SK-N-DZ (cell line): ENCODE data around the gene TP53BP2.

Experiments used
- DNase-seq: peaks from one replicate; pipeline ENCODE4 v3.0.0-alpha.2; 2015; ENCODE audit warnings: low spot score

TP53BP2 gene

GRCh38 chr1:223765719-223766340 is 79.9 kb downstream of the TP53BP2 start:
- no peak for DNase-seq

DNA sequence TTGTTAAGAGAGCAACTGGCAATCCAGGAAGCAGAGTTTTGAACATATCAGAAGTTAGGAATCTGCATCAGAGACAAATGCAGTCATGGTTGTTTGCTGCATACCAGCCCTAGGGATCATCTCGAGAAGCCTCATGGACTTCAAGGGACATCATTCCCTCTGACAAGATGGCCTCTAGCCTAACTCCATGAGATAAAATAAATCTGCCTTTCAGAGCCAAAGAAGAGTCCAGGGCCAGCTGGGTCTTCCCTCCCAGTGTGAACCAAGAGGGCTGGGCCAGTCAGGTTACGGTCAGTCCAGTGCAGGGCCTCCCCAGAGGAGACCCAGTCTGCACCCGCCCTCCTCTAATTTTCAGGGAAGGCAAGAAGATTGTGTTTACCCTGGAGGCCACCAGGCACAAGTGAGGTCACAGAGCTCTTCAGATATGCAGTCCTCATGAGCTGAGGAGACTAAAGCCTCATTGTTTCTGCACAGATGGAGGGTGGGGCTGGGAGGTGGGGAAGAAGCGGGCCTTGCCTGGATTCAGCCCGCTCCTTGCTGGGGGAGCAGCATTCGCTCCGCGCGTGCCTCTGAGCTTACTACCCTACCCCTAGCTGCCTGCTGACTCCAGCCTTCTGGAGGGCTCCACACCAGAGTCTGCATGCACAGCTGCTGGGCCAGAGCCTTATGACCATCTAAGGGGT is 80.6 kb downstream of the TP53BP2 start:
- no peak for DNase-seq

- no peak for DNase-seq
Observed at GRCh38 chr1:223763881-223764280, 81.9 kb downstream of the TP53BP2 start.

GRCh38 chr1:223763251-223763650 is 82.5 kb downstream of the TP53BP2 start:
- no peak for DNase-seq

DNA sequence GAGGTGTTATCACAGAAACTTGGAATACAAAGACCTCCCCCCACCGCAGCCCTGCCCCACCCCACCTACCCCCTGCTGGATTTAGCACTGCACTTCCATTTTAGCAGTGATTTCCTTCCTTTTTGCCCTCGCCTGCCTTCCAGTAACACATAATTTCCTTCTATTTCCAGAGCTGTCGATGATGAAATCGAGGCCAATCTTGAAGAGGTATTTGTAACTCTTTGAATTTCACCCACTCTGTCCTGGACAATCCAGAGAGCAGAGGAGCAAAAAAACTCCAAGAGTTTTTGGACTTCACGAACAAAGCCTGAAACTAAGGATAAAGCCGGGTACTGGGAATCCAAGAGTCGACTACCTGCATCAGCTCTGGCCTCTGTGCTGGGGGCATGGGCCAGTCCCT is 84.3 kb downstream of the TP53BP2 start:
- no peak for DNase-seq

GRCh38 chr1:223760833-223761232 is 84.9 kb downstream of the TP53BP2 start:
- DNase-seq = no peak

- DNase-seq = no peak
Observed at GRCh38 chr1:223759273-223759672, 86.5 kb downstream of the TP53BP2 start.

DNA sequence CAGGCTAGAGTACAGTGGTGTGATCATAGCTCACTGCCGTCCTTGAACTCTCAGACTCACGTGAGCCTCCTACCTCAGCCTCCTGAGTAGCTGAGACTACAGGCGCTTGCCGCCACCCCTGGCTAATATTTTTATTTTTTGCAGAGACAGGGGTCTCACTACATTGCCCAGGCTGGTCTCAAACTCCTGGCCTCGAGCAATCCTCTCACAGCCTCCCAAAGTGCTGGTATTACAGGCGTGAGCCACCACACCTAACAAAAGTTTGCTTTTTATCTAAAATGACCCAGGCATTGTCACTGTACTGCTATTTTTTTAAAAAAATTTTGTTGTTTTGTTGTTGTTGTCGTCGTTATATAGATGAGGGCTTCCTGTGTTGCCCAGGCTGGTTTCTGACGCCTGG is 87.0 kb downstream of the TP53BP2 start:
- DNase-seq = no peak

DNA sequence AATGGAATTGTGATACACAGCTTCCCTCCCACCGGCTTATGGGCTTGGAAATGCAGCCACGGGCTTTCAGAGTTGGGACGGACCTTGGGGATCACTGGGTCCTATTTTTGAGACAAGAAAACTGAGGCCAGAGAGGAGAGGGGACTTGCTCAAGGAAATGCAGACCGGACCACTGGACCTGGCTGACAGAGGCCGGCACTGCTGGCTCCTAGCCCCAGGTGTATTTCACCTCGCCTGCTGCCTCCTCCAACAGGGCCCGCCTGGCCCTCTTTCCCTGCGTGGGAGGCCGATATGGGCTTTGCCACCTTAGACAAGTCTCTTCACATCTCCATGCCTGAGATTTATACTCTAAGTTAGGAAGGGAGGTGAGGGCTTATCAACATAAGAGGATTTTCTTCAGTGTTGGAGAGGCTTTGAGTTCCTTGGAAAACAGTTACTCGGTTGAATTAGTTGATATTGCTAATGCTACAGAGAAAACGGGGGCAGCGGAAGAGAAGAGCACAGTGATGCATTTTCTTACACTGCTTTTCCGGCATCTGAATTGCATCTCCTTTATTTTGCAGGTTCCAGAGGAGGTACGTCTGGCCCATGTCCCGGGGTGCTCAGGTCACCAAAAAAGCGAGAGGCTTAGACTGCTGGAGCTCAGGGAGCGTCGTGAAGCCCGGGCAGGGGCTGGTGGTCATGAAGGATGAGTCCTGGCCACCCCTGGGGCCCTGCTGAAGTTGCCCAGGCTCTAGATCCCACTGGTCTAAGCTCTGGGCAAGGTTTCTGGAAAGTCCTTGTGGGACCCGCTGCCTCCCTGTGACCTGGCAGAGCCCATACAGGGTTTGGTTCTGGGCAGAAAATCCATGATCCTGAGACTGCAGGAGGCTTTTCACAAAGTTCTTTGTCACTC is 88.7 kb downstream of the TP53BP2 start:
- no peak for DNase-seq

GRCh38 chr1:223755992-223756775 is 89.6 kb downstream of the TP53BP2 start:
- DNase-seq = no peak

- DNase-seq = no peak
Observed at GRCh38 chr1:223755432-223755792, 90.3 kb downstream of the TP53BP2 start.

DNA sequence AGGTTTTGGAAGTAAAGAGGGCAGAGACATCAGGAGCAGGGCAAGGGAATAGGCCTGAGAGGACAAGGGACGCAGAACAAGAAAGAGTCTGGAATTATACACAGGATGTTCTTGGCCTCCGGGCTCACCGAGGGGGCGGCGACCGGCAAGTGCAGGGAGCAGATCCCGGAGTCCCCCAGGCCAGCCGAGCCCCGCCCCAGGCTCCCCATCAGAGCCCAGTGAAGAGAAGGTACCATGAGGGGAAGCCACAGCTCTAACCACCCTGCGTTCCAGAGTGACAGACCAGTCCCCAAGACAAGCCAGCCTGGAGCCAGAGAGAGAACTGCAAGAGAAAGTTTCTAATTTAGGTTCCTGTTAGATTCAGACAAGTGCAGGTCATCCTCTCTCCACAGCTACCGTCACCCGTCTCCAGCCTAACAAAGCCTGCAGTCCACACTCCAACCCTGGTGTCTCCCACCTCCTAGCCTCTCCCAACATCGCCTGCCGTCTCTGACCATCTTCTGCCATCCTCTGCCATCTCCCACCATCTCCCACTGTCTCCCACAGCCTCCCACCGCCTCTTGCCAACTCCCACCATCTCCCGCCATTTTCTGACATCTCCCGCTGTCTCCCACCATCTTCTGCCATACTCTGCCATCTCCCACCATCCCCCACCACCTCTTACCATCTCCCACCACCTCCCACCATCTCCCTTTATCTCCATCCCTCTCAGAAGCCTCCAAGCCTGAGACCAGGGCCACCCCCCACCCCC is 90.9 kb downstream of the TP53BP2 start:
- no peak for DNase-seq

DNA sequence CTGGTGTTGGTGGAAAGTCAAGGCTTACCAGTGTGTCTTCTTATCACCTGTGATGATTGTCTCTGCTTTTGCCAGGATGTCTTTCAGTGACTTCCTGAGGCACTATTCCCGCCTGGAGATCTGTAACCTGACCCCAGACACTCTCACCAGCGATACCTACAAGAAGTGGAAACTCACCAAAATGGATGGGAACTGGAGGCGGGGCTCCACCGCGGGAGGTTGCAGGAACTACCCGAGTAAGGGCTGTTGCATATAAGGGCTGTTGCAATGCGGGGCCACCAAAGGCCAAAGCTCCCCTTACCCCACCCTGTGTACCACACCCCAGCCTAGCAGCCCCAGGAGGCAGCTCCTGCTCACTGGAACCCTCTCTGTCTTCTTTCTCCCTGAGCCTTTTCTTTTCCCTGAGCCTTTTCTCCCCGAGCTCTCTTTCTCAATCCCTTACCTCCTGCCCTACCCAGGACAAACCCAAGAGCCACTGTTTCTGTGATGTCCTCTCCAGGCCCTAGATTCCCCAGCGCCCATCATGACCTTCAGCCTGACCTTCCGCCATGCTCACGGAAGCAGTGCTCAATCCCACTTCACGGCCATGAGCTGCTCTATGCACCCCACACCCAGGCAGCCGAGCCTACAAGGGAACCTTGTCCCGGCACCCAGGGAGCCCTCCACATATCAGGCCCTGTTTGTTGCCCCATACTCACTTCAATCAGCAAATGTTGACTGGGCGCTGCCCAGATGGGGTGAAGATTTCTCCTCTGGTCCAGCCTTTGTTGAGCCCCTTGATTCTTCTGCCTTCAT is 92.8 kb downstream of the TP53BP2 start:
- no peak for DNase-seq

- no peak for DNase-seq
Observed at GRCh38 chr1:223751696-223752095, 94.1 kb downstream of the TP53BP2 start.

GRCh38 chr1:223750730-223751570 is 94.8 kb downstream of the TP53BP2 start:
- DNase-seq = no peak

DNA sequence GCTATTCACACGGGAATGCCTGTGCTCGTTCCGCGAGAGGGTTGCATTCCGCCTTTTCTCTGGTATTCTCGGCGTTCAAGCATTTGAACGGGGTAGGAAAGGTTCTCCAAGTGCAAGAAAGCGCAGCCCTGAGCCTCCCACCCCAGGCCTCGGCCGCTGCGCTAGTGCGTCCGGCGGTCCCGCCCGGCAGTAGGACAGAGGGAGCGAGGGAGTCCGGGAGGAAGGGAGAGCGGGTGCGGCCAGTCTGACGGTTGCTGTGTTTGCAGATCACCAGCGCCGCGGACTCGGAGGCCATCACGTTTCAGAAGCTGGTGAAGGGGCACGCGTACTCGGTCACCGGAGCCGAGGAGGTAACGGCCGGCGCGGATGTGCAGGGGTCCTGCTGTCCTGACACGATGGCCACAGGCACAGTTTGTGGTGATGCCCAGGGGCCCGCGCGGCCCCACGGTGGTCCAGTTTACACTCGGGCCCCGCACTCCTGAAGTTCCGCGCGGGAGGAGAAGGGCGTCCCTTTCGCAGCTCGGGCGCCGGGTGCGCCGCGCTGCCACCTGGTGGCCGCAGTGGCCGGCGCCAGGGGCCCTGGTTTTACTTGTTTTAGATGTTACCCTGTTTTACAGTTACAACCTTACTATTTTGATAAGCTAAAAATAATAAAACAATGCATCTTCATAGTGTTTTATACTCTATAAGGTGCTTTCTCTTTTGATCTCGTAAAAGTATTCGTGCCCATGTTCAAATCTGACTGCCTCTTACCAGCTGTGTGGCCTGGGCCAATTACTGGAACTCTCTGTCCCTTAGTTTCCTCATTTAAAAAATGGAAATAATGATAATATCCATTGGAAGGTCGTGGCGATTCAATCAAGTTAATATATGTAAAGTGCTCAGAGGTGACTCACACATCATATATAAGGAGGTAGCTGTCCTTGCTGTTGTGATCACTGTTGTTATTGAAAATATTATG is 96.7 kb downstream of the TP53BP2 start:
- DNase-seq = peak; percentile 15

- DNase-seq = no peak
Observed at GRCh38 chr1:223748405-223748772, 97.4 kb downstream of the TP53BP2 start.

DNA sequence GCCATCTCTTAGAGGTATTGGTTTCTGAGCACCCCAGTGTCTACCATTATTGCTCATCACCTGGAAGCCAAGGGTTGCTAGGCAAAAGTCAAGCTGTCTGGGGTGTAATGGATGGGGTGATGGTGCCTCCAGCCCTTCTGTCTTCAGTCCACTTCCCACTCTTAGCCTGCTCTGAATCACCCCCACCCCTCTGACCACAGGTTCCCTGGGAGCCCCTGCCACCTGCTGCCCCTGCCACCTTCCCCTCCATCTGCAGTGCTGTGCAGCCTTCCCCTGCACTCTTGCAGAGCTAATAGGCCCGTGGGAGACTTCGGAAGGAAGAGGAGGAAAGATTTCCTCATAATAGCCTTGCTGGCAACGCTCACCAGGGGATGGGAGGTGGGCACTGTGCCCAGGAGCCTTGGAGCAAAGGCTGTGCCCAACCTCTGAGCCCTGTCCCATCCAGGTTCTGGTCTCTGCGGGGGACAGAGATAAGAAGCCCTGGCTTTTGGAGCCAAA is 97.9 kb downstream of the TP53BP2 start:
- no peak for DNase-seq
